Upper lobe of left lung (tissue), 4 donors: Measurements from ENCODE around the gene EDC3.

ENCODE experiments used
- CTCF ChIP-seq, 6 experiments: fragments of 450-650 bp in 4 of 6; fragments of 200-600 bp in 2 of 6; sonication (generic) in 2 of 6; IDR thresholded peaks; one replicate each; pipeline ENCODE4 v1.5.1; 2016 to 2019; ENCODE audit warnings: antibody characterized with exemption in 6 of 6
- POLR2A ChIP-seq, 4 donors: fragments of 450-650 bp; IDR thresholded peaks; one replicate each; pipeline ENCODE4 v1.5.1; 2016 to 2017; ENCODE audit warnings: antibody characterized with exemption in 4 of 4, mild to moderate bottlenecking in 2 of 4
- POLR2AphosphoS5 ChIP-seq, 2 donors: sonication (generic); formaldehyde crosslinking; IDR thresholded peaks; one replicate each; pipeline ENCODE4 v1.5.1; 2017; ENCODE audit warnings: antibody characterized with exemption in 2 of 2

GRCh38 chr15:74653426-74654102 lies 42.3 kb downstream of the EDC3 start:
- no peak for TF ChIP-seq POLR2A (IDR thresholded peaks at IDR 0.05)
- no peak for TF ChIP-seq CTCF (IDR thresholded peaks at IDR 0.05)
- TF ChIP-seq POLR2AphosphoS5 (IDR thresholded peaks at IDR 0.05) = peak in 1 of 2 donors; percentile 26
